Peyer's patch (tissue), 4 donors: Measurements from ENCODE around the gene MEGF10. TPM values are rescaled to one million over a fixed set of nuclear protein-coding genes. Genes with fewer than 3 reads are reported as not detected.

Source experiments
- DNase-seq, 3 donors: peaks; one replicate each; pipeline ENCODE4 v3.0.0-alpha.2; 2017 to 2019
- H3K27ac ChIP-seq, 4 donors: fragments of 200-600 bp; sonication (generic); one replicate each; pipeline ENCODE4 v1.5.1; 2016 to 2019
- H3K27me3 ChIP-seq, 2 donors: fragments of 200-600 bp; sonication (generic); one replicate each; pipeline ENCODE4 v1.5.1; 2019
- H3K36me3 ChIP-seq, 3 donors: fragments of 200-600 bp; sonication (generic); one replicate each; pipeline ENCODE4 v1.5.1; 2016 to 2019
- H3K4me1 ChIP-seq, 4 donors: fragments of 200-600 bp; sonication (generic); one replicate each; pipeline ENCODE4 v1.5.1; 2016 to 2019
- H3K4me3 ChIP-seq, 4 donors: fragments of 200-600 bp; sonication (generic); 1 replicate in 3 of 4; 2 replicates in 1 of 4; pipeline ENCODE4 v1.5.1; 2016 to 2019; ENCODE audit warnings: mild to moderate bottlenecking in 1 of 4
- H3K9me3 ChIP-seq, 4 donors: fragments of 200-600 bp; sonication (generic); one replicate each; pipeline ENCODE4 v1.5.1; 2016 to 2019; ENCODE audit warnings: mild to moderate bottlenecking in 1 of 4
- POLR2A ChIP-seq, 2 donors: fragments of 450-650 bp; IDR thresholded peaks; one replicate each; pipeline ENCODE4 v1.5.1; 2017; ENCODE audit warnings: antibody characterized with exemption in 2 of 2, mild to moderate bottlenecking in 2 of 2, moderate library complexity in 2 of 2
- total RNA-seq, 4 donors: library from RNA; depleted of rRNA; stranded (reverse); fragments of >200 nt; gene quantifications; one replicate each; pipeline ENCODE4 v1.1.0, GENCODE V29; 2016
- TF ChIP-seq, protein P1 (sequence below), 6 experiments: fragments of 450-650 bp in 4 of 6; fragments of 200-600 bp in 2 of 6; sonication (generic) in 1 of 6; IDR thresholded peaks; one replicate each; pipeline ENCODE4 v1.5.1; 2017 to 2019; ENCODE audit warnings: antibody characterized with exemption in 6 of 6, mild to moderate bottlenecking in 3 of 6, moderate library complexity in 1 of 6

Gene MEGF10
- total RNA-seq, 4 donors from 2014 or later: 0.13 to 2.5 (median 0.19) TPM; not detected in 1

DNA sequence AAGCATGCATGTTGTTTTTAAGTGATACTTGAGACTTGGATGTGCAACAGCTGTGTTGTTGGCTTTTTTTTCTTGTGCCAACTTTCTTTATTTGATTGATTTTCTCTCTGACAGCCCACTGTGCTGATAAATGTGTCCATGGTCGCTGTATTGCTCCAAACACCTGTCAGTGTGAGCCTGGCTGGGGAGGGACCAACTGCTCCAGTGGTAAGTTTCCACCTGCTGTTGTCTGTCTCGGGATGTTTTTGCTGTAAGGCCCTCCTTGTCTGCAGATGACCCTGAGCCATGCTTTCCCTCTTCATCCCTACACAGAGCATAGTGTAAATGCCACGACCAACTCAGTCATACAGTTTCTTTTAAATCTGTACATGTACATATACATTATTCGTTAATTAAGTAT, 79.2 kb downstream of the MEGF10 start:
- no peak overlapping the region for H3K27ac ChIP-seq
- H3K4me3 ChIP-seq: no peak overlapping the region
- no peak for TF ChIP-seq POLR2A (IDR thresholded peaks at IDR 0.05)
- TF ChIP-seq, protein P1, sequence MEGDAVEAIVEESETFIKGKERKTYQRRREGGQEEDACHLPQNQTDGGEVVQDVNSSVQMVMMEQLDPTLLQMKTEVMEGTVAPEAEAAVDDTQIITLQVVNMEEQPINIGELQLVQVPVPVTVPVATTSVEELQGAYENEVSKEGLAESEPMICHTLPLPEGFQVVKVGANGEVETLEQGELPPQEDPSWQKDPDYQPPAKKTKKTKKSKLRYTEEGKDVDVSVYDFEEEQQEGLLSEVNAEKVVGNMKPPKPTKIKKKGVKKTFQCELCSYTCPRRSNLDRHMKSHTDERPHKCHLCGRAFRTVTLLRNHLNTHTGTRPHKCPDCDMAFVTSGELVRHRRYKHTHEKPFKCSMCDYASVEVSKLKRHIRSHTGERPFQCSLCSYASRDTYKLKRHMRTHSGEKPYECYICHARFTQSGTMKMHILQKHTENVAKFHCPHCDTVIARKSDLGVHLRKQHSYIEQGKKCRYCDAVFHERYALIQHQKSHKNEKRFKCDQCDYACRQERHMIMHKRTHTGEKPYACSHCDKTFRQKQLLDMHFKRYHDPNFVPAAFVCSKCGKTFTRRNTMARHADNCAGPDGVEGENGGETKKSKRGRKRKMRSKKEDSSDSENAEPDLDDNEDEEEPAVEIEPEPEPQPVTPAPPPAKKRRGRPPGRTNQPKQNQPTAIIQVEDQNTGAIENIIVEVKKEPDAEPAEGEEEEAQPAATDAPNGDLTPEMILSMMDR (IDR thresholded peaks at IDR 0.05): no peak
- no peaks in the 10 kb centered on the region for H3K36me3 ChIP-seq
- H3K27me3 ChIP-seq: no peaks in the 10 kb centered on the region
- H3K9me3 ChIP-seq: no peaks in the 10 kb centered on the region
- peaks cover 0 to 7% (median 0%) of the 10 kb centered on the region in 4 donors for H3K4me1 ChIP-seq
- no peak for DNase-seq

DNA sequence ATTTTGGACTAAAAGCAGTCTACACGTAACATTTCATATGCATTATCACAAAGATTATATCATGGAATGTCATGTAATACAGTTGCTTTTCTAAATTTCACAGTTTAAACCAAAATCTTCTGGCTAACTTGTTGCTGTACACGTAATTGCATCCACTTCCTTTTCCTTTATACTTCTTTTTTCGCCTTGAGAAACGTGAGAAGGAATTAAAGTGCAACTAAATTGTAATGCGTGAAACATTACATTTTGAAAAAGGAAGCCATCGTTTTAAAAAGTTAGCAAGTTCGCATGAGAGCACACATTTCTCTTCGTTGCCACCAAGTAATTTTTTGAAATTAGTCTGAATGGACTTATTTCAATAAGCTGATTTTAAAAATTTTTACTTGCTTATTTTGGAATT, 80.0 kb downstream of the MEGF10 start:
- H3K9me3 ChIP-seq: no peaks in the 10 kb centered on the region
- no peak overlapping the region for H3K4me3 ChIP-seq
- DNase-seq: no peak
- no peak overlapping the region for H3K27ac ChIP-seq
- TF ChIP-seq, protein P1 (IDR thresholded peaks at IDR 0.05): no peak
- TF ChIP-seq POLR2A (IDR thresholded peaks at IDR 0.05): no peak
- peaks cover 0 to 7% (median 0%) of the 10 kb centered on the region in 4 donors for H3K4me1 ChIP-seq
- H3K36me3 ChIP-seq: no peaks in the 10 kb centered on the region
- no peaks in the 10 kb centered on the region for H3K27me3 ChIP-seq

DNA sequence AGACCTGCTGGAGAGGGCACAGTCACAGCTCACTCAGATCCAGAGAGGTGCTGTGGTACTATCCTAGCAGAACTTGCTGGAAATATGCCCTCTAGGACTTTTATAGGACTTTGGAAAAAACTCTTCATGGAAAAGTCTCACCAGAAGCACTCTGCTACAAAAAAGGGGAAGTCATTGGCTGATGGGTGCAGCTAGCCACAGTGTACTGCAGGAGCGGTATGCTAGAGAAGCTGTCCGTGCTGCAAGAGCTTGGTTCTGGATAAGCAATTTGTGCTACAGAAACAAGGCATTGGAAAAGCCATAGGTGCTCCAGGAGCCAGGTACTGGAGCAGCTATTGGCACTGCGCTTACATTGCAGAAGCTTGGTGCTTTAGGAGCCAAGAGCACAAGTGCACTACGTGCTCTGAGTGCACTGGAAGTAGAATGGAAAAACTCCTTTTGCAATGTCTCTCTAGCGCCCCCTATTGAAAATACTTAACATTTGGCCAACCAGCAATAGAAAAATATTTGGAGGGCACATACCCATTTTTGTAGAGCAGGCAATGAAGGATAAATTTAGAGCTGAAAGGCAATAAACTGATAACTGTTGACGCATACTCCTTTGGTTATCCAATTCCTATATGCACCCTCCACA, 83.4 kb downstream of the MEGF10 start:
- no peak overlapping the region for H3K4me3 ChIP-seq
- H3K27me3 ChIP-seq: no peaks in the 10 kb centered on the region
- no peaks in the 10 kb centered on the region for H3K9me3 ChIP-seq
- no peak for TF ChIP-seq POLR2A (IDR thresholded peaks at IDR 0.05)
- TF ChIP-seq, protein P1 (IDR thresholded peaks at IDR 0.05): peak in 2 of 6 experiments; percentile 23 to 30
- H3K4me1 ChIP-seq: no peaks in the 10 kb centered on the region
- no peak overlapping the region for H3K27ac ChIP-seq
- no peak for DNase-seq
- H3K36me3 ChIP-seq: no peaks in the 10 kb centered on the region

DNA sequence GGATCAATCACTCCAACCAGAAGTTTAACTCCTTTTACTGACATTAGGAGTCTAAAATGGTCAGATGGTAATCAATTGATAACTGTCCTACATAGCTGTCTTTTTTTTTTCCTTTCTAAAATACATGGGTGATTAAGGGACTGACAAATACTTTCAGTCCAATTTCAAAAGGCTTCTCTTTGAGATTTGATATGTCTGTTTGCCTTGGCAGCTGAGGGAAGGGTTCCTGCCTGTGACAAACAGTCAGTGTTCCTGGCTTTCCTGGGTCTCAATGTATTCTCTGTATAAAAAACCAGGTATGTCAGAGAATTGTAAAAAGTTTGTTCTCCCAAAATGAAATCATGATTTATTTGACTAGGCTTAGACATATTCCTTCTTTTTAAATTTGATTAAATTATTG, 84.5 kb downstream of the MEGF10 start:
- H3K9me3 ChIP-seq: no peaks in the 10 kb centered on the region
- no peaks in the 10 kb centered on the region for H3K27me3 ChIP-seq
- no peak overlapping the region for H3K27ac ChIP-seq
- DNase-seq: no peak
- no peak for TF ChIP-seq POLR2A (IDR thresholded peaks at IDR 0.05)
- TF ChIP-seq, protein P1 (IDR thresholded peaks at IDR 0.05): no peak
- H3K36me3 ChIP-seq: no peaks in the 10 kb centered on the region
- no peak overlapping the region for H3K4me3 ChIP-seq
- no peaks in the 10 kb centered on the region for H3K4me1 ChIP-seq

DNA sequence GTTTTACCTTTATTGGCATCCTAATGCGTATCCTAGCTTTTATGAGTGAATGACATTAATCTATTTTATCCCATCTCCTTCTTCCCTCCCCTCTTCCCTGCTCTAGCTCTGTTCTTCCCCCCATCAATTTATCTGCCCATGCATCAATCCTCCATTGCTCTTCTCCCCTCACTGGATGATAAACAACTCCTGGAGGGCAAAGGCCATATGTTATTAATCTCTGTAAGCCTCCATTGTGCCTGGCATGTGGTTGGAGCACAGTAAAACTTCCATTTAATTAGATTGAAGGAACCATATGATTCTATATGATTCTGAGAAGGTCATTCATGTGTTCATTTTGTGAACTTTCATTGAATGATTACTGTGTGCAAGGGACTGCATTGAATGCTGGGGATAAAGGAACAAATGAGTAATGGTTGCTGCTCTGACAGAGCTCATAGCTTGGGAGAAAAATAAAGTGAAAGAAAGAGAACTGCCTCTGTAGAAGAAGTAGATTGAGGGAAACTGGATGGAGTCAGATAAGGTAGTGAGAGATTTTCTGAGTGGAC, 85.0 kb downstream of the MEGF10 start:
- H3K27ac ChIP-seq: no peak overlapping the region
- H3K4me1 ChIP-seq: no peaks in the 10 kb centered on the region
- no peak overlapping the region for H3K4me3 ChIP-seq
- no peaks in the 10 kb centered on the region for H3K36me3 ChIP-seq
- H3K9me3 ChIP-seq: no peaks in the 10 kb centered on the region
- H3K27me3 ChIP-seq: no peaks in the 10 kb centered on the region
- no peak for DNase-seq
- TF ChIP-seq, protein P1 (IDR thresholded peaks at IDR 0.05): no peak
- no peak for TF ChIP-seq POLR2A (IDR thresholded peaks at IDR 0.05)
